ENCODE measurements around the gene ITPRID1.
"Not testable (repeated sequence)": the region's sequence is repeated elsewhere in the genome, so short reads cannot be mapped to it uniquely, and the experiment has no call there.

ITPRID1 gene

DNA sequence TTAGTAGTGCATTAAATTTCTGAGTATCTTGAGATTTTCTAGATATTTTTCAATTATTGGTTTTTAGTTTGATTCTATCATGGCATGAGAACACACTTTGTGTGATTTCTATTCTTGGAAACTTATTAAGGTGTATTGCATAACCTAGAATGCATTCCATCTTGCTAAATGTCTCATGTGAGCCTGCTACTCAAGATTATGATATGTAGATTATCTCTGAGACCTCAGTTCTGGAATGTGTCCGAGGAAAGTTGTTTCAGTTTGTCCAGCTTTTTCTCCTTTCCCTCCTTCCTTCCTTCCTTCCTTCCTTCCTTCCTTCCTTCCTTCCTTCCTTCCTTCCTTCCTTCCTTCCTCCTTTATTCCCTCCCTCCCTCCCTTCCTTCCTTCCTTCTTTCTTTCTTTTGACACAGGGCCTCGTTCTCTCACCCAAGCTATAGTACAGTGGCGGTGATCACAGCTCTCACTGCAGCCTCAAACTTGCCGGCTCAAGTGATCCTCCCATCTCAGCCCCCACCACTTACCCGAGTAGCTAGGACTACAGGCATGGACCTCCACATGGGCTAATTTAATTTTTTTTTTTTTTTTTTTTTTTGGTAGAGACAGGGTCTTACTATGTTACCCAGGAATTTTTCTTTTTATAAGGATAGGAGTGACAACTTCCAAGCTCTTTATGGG lies 7.6 kb downstream of the ITPRID1 start:
- CTCF ChIA-PET: interaction anchor here (0.7 kb wide), 1 partner anchor 121 kb away, joined by 7 read pairs; no protein-coding TSS in a partner anchor
- POLR2A ChIA-PET (ENCODE audit: low non-redundant PET): no interaction called here
- TF ChIP-seq, protein P1, sequence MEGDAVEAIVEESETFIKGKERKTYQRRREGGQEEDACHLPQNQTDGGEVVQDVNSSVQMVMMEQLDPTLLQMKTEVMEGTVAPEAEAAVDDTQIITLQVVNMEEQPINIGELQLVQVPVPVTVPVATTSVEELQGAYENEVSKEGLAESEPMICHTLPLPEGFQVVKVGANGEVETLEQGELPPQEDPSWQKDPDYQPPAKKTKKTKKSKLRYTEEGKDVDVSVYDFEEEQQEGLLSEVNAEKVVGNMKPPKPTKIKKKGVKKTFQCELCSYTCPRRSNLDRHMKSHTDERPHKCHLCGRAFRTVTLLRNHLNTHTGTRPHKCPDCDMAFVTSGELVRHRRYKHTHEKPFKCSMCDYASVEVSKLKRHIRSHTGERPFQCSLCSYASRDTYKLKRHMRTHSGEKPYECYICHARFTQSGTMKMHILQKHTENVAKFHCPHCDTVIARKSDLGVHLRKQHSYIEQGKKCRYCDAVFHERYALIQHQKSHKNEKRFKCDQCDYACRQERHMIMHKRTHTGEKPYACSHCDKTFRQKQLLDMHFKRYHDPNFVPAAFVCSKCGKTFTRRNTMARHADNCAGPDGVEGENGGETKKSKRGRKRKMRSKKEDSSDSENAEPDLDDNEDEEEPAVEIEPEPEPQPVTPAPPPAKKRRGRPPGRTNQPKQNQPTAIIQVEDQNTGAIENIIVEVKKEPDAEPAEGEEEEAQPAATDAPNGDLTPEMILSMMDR (conservative IDR thresholded peaks at IDR 0.05; ENCODE audit: low read depth): no peak

DNA sequence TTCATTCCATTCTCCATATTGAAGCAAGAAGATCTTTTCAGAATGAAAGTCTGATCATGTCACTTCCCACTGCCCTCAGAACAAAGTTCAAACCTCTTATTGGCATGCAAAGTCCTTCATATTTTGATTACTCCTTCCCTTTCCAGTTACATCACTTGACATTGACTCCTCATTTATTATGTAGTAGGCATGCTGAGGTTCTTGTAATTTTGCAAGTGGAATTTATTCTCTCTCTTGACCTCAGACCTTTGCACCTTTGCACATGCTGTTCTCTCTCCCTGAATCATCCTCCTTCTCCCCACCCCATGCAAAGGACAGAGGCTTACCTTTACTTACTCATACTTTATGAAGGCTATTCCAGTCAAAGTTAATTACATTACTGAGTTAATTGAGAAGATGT lies 13.0 kb downstream of the ITPRID1 start:
- POLR2A ChIA-PET (ENCODE audit: low non-redundant PET): no interaction called here
- no peak for DNase-seq (ENCODE audit: low spot score)

More for the DNA sequence above, 7.6 kb downstream of the ITPRID1 start:
- no peak overlapping the region for H3K27ac ChIP-seq
- DNase-seq (ENCODE audit: low spot score): no peak

DNA sequence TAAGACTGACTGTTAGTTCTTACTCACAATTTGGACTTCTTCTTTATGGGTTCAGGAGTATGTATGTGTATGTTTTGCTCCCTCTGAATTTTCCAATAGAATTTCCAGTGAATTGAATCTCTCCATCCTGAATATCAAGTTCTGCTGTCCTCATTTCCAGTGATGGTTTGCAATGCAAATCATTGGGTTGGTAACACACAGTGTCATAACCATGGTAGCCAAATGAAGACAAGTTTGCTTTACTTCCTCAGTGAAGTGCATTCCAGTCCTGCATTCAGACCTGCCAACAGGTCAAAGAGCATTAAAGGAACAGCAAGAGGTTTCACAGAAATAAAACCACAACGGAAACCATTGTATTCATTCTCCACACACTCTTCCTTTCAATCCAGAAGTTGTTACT lies 15.2 kb downstream of the ITPRID1 start:
- ChIA-PET CTCF (no interaction called here), POLR2A (ENCODE audit: low non-redundant PET) (no interaction called here)
- H3K27ac ChIP-seq: no peak overlapping the region
- TF ChIP-seq, protein P1 (conservative IDR thresholded peaks at IDR 0.05; ENCODE audit: low read depth): no peak
- no peak for DNase-seq (ENCODE audit: low spot score)

More for the DNA sequence above, 13.0 kb downstream of the ITPRID1 start:
- TF ChIP-seq, protein P1 (conservative IDR thresholded peaks at IDR 0.05; ENCODE audit: low read depth): no peak
- CTCF ChIA-PET: no interaction called here
- no peak overlapping the region for H3K27ac ChIP-seq

DNA sequence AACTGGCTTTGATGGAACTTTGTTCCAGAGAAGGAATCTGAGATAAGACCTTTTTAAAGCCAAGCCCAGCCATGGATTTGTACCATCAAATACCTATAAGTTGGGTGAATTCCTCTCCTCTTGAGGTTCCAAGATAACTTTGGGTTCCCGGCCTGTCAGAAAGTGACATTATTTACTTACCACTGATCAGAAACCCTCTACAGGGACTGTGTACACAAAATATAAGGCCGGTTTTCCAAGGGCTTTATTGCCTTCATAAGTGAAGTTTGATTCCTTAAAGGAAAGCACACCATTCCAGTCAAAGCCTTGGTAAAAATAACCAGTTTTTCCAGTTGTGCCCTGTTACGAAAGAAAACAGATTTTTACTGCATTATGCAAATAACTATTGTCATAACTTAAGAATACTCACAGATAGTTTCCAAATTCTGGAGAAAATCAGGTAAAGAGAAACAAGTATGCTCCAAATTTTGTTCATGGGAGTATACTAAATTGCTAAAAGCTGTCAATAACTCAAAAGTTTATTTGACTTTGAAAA lies 26.8 kb downstream of the ITPRID1 start:
- POLR2A ChIA-PET (ENCODE audit: low non-redundant PET); DNase-seq (ENCODE audit: low spot score); H3K27ac ChIP-seq; CTCF ChIA-PET: not testable (repeated sequence)

DNA sequence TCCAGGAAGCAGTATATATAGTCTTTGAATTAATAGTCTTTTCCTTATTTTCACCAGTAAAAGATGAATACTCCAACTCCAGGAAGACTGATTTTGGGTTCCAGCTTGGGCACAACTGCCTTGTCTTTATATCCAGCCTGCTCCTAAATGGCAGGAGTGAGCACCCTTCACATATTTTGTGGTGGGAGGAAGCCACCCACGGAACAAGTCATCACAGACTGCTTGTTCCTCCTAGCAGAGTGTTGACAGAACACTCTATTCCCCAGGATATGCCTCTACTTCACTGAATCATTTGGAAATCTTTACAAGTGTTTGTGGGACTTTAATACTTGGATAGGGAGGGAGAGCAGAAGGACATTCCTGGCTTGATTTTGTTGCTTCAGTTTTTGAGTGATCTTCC lies 31.7 kb downstream of the ITPRID1 start:
- TF ChIP-seq, protein P1 (conservative IDR thresholded peaks at IDR 0.05; ENCODE audit: low read depth): no peak
- CTCF ChIA-PET: no interaction called here

DNA sequence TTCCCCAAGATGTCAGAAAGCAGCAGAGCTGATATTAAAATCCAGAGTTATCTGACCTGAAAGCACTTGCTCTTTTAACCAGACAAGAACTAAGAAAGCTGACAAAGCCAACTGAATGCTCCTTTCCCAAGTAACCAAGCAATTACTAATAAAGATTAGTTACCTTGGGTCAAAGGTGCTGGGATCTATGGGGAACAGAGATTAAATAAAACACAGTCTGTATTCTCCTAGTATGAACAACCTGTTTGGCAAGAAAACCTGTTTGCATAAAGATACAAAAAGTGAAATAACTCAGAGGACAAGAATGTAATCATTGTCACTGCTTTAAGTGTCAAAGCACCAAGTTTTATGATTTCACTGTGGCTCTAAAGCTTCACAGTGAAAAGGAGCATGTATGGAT lies 35.7 kb downstream of the ITPRID1 start:
- POLR2A ChIA-PET (ENCODE audit: low non-redundant PET): no interaction called here

More for the DNA sequence above, 31.7 kb downstream of the ITPRID1 start:
- POLR2A ChIA-PET (ENCODE audit: low non-redundant PET): no interaction called here
- no peak for DNase-seq (ENCODE audit: low spot score)
- H3K27ac ChIP-seq: no peak overlapping the region

DNA sequence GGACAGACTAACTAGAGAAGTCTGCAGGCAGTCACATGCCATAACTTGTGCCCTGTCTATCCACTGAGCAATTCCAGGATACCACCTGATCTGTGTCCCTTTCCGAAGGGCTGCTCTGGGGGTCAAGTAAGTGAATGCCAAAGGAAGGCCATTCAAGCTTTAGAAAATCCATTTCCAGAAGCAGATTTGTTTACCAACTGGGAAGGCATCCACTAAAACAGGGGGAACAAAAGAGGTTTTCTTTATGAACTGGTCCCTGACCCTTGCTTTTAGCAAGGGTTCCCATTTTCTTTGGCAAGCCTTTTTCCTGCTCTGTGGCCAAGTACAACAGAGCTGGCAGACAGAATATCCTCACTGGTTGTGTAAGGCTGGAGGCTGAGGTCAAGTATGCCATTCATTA lies 36.5 kb downstream of the ITPRID1 start:
- H3K27ac ChIP-seq: no peak overlapping the region
- ChIA-PET CTCF (no interaction called here), POLR2A (ENCODE audit: low non-redundant PET) (no interaction called here)
- TF ChIP-seq, protein P1 (conservative IDR thresholded peaks at IDR 0.05; ENCODE audit: low read depth): no peak
- DNase-seq (ENCODE audit: low spot score): no peak

More for the DNA sequence above, 35.7 kb downstream of the ITPRID1 start:
- TF ChIP-seq, protein P1 (conservative IDR thresholded peaks at IDR 0.05; ENCODE audit: low read depth): no peak
- CTCF ChIA-PET: no interaction called here
- no peak for DNase-seq (ENCODE audit: low spot score)
- no peak overlapping the region for H3K27ac ChIP-seq
